OCI-LY3 (cell line): ENCODE data around the gene COX6B2.
A peak's percentile ranks its signal among the peaks of the same experiment; 100 is the strongest.

Source experiments
- H2AFZ ChIP-seq: fragments of 200-600, 300-600 bp; shearing (Covaris generic); 2 replicates; pipeline ENCODE4 v1.6.0; 2014; ENCODE audit warnings: antibody characterized with exemption, low read depth, low read length
- H3K27ac ChIP-seq: fragments of 200-600, 300-600 bp; sonication (generic); 2 replicates; pipeline ENCODE4 v1.5.1; 2014; ENCODE audit warnings: mild to moderate bottlenecking, low read length, moderate library complexity, mixed read lengths
- H3K27me3 ChIP-seq: fragments of 200-600, 300-600 bp; sonication (generic); 2 replicates; pipeline ENCODE4 v1.6.1; 2014; ENCODE audit warnings: low read depth, low read length, mixed read lengths
- H3K36me3 ChIP-seq: fragments of 200-600, 300-600 bp; sonication (generic); replicated peaks from 2 replicates; pipeline ENCODE3; 2014; ENCODE audit warnings: low read depth, low read length, mixed read lengths
- H3K4me1 ChIP-seq: fragments of 300-600, 200-600 bp; sonication (generic); 2 replicates; pipeline ENCODE4 v1.6.1; 2014; ENCODE audit warnings: low read length, mixed read lengths
- H3K4me2 ChIP-seq: fragments of 200-600, 300-600 bp; sonication (generic); 2 replicates; pipeline ENCODE4 v1.6.1; 2014; ENCODE audit warnings: low read length, mixed read lengths
- H3K4me3 ChIP-seq: fragments of 300-600, 200-600 bp; sonication (generic); 2 replicates; pipeline ENCODE4 v1.5.1; 2014; ENCODE audit warnings: antibody characterized with exemption, mild to moderate bottlenecking, low read length, moderate library complexity
- H3K79me2 ChIP-seq: fragments of 300-600, 200-600 bp; shearing (Covaris generic); 2 replicates; pipeline ENCODE4 v1.6.1; 2014; ENCODE audit warnings: mild to moderate bottlenecking, low read length, mixed read lengths
- H3K9ac ChIP-seq: fragments of 300-600, 200-600 bp; shearing (Covaris generic); 2 replicates; pipeline ENCODE4 v1.6.0; 2014; ENCODE audit warnings: mild to moderate bottlenecking, low read length, moderate library complexity
- H3K9me3 ChIP-seq: fragments of 200-600, 300-600 bp; shearing (Covaris generic); 2 replicates; pipeline ENCODE4 v1.6.1; 2014; ENCODE audit warnings: low read length, mixed read lengths; ENCODE audit not compliant: insufficient read depth
- H4K20me1 ChIP-seq: fragments of 200-600, 300-600 bp; sonication (generic); 2 replicates; pipeline ENCODE4 v1.6.1; 2016; ENCODE audit warnings: low read length, mixed read lengths; ENCODE audit not compliant: insufficient read depth
- CTCF ChIP-seq: fragments of 200-600, 300-600 bp; sonication (generic); IDR thresholded peaks from 2 replicates; pipeline ENCODE4 v1.5.1; 2014; ENCODE audit warnings: antibody characterized with exemption, low read length, low read depth
- EZH2phosphoT487 ChIP-seq: fragments of 200-600 bp; shearing (Covaris generic); IDR thresholded peaks from 2 replicates; pipeline ENCODE4 v1.6.1; 2018; ENCODE audit warnings: antibody characterized with exemption, mixed run types, low read depth

The COX6B2 gene

GRCh38 chr19:55301459-55302317 lies 52.8 kb downstream of the COX6B2 start:
- Histone ChIP-seq H3K27me3 (peaks cover 6% of the 10 kb centered on the region; the same call in 1 of the 2 replicates), H3K4me2 (peak overlapping the region; percentile 86), H2AFZ (peak overlapping the region; percentile 99), H3K9me3 (no peaks in the 10 kb centered on the region), H4K20me1 (no peaks in the 10 kb centered on the region), H3K4me1 (peaks cover 10% of the 10 kb centered on the region; the same call in 1 of the 2 replicates), H3K4me3 (peak overlapping the region; percentile 85), H3K9ac (peak overlapping the region; percentile 70), H3K79me2 (no peaks in the 10 kb centered on the region), H3K36me3 (no peaks in the 10 kb centered on the region), H3K27ac (peak overlapping the region; percentile 20; the same call in 1 of the 2 replicates)
- TF ChIP-seq EZH2phosphoT487 (no peak), CTCF (peak; percentile 94)

- no peak for TF ChIP-seq CTCF
- TF ChIP-seq EZH2phosphoT487: no peak
- peaks cover 10% of the 10 kb centered on the region; the same call in 1 of the 2 replicates for H3K4me1 ChIP-seq
- no peaks in the 10 kb centered on the region for H3K79me2 ChIP-seq
- H3K9ac ChIP-seq: no peak overlapping the region
- no peak overlapping the region; the same call in 1 of the 2 replicates for H2AFZ ChIP-seq
- peak overlapping the region; percentile 86 for H3K4me2 ChIP-seq
- H3K27ac ChIP-seq: no peak overlapping the region
- peaks cover 6% of the 10 kb centered on the region; the same call in 1 of the 2 replicates for H3K27me3 ChIP-seq
- no peaks in the 10 kb centered on the region for H3K36me3 ChIP-seq
- no peaks in the 10 kb centered on the region for H3K9me3 ChIP-seq
- H4K20me1 ChIP-seq: no peaks in the 10 kb centered on the region
- peak overlapping the region; percentile 85 for H3K4me3 ChIP-seq
Measured at GRCh38 chr19:55300886-55301458, 53.5 kb downstream of the COX6B2 start.

GRCh38 chr19:55299991-55300390 lies 54.5 kb downstream of the COX6B2 start:
- no peak overlapping the region for H3K9ac ChIP-seq
- no peaks in the 10 kb centered on the region for H3K9me3 ChIP-seq
- no peak overlapping the region for H2AFZ ChIP-seq
- no peaks in the 10 kb centered on the region for H4K20me1 ChIP-seq
- no peak overlapping the region for H3K27ac ChIP-seq
- H3K4me1 ChIP-seq: peaks cover 10% of the 10 kb centered on the region; the same call in 1 of the 2 replicates
- H3K4me3 ChIP-seq: no peak overlapping the region
- no peak overlapping the region for H3K4me2 ChIP-seq
- H3K27me3 ChIP-seq: peaks cover 6% of the 10 kb centered on the region; the same call in 1 of the 2 replicates
- H3K36me3 ChIP-seq: no peaks in the 10 kb centered on the region
- TF ChIP-seq CTCF (no peak), EZH2phosphoT487 (no peak)
- no peaks in the 10 kb centered on the region for H3K79me2 ChIP-seq
